Sigmoid colon (tissue), 7 donors: ENCODE data around the gene NTNG2. TPM values are rescaled to one million over a fixed set of nuclear protein-coding genes. Genes with fewer than 3 reads are reported as not detected.

ENCODE experiments used
- DNase-seq: peaks from one replicate; pipeline ENCODE4 v3.0.0-alpha.2; 2019
- H3K27ac ChIP-seq, 4 donors: fragments of 200-600 bp; sonication (generic); one replicate each; pipeline ENCODE4 v1.5.1; 2016 to 2019; ENCODE audit warnings: mild to moderate bottlenecking in 1 of 4
- H3K27me3 ChIP-seq, 3 donors: fragments of 200-600 bp; sonication (generic); one replicate each; pipeline ENCODE4 v1.5.1; 2019; ENCODE audit warnings: mild to moderate bottlenecking in 1 of 3
- H3K36me3 ChIP-seq, 4 donors: fragments of 200-600 bp; sonication (generic); one replicate each; pipeline ENCODE4 v1.5.1; 2016 to 2019
- H3K4me1 ChIP-seq, 4 donors: fragments of 200-600 bp; sonication (generic); one replicate each; pipeline ENCODE4 v1.5.1; 2017 to 2019
- H3K4me3 ChIP-seq, 4 donors: fragments of 200-600 bp; sonication (generic); one replicate each; pipeline ENCODE4 v1.5.1; 2017 to 2019; ENCODE audit warnings: mild to moderate bottlenecking in 2 of 4, moderate library complexity in 1 of 4
- H3K9me3 ChIP-seq, 4 donors: fragments of 200-600 bp in 3 of 4; sonication (generic) in 3 of 4; one replicate each; pipeline versions ENCODE4 v1.5.1 to v1.6.1; 2013 to 2019
- EP300 ChIP-seq, 4 donors: sonication (generic); formaldehyde crosslinking; IDR thresholded peaks; one replicate each; pipeline ENCODE4 v1.6.1; 2017; ENCODE audit warnings: antibody characterized with exemption in 4 of 4
- POLR2A ChIP-seq, 2 donors: fragments of 450-650 bp; IDR thresholded peaks; one replicate each; pipeline ENCODE4 v1.6.1; 2016; ENCODE audit warnings: antibody characterized with exemption in 2 of 2, mild to moderate bottlenecking in 2 of 2, moderate library complexity in 2 of 2
- POLR2AphosphoS5 ChIP-seq, 4 donors: sonication (generic); formaldehyde crosslinking; IDR thresholded peaks; one replicate each; pipeline ENCODE4 v1.6.1; 2017; ENCODE audit warnings: antibody characterized with exemption in 4 of 4
- WGBS, 2 donors: extraction: QIAGEN DNeasy Blood & Tissue Kit; methylation state at CpG; one replicate each; pipeline ENCODE4 v1.1.7; 2013; 5-methylcytosine and 5-hydroxymethylcytosine counted together
- intact Hi-C: fragments of 100-400 bp; cut with DNase I; formaldehyde crosslinking; loops from one replicate; pipeline ENCODE4 v1.15.1; 2023
- polyA plus RNA-seq, 3 donors: library from polyadenylated mRNA; stranded (reverse); fragments of 200-250 nt; gene quantifications; one replicate each; pipeline ENCODE4 v1.2.3, GENCODE V29; 2013
- total RNA-seq, 4 donors: library from RNA; depleted of rRNA; stranded (reverse); fragments of >200 nt; gene quantifications; one replicate each; pipeline ENCODE4 v1.1.0, GENCODE V29; 2016
- TF ChIP-seq, protein P1 (sequence below), 4 experiments: fragments of 450-650 bp in 3 of 4; fragments of 200-600 bp in 1 of 4; IDR thresholded peaks; one replicate each; pipeline ENCODE4 v1.5.1; 2016 to 2019; ENCODE audit warnings: antibody characterized with exemption in 4 of 4, mild to moderate bottlenecking in 3 of 4, moderate library complexity in 2 of 4
- donor health status: healthy with polysubstance abuse.
- donor health status: Bipolar disorder and iron deficiency.
- donor health status: healthy.

The NTNG2 gene
- total and polyA plus RNA-seq, 7 donors: 0.28 to 12.0 (median 0.55) TPM; not detected in 1

- intact Hi-C loops: no loop called here
- WGBS, 2 donors: 11 to 17% methylated on average over 45 of the region's 45 CpGs
- TF ChIP-seq POLR2A (IDR thresholded peaks at IDR 0.05): no peak
- no peak for TF ChIP-seq POLR2AphosphoS5 (IDR thresholded peaks at IDR 0.05)
- TF ChIP-seq, protein P1, sequence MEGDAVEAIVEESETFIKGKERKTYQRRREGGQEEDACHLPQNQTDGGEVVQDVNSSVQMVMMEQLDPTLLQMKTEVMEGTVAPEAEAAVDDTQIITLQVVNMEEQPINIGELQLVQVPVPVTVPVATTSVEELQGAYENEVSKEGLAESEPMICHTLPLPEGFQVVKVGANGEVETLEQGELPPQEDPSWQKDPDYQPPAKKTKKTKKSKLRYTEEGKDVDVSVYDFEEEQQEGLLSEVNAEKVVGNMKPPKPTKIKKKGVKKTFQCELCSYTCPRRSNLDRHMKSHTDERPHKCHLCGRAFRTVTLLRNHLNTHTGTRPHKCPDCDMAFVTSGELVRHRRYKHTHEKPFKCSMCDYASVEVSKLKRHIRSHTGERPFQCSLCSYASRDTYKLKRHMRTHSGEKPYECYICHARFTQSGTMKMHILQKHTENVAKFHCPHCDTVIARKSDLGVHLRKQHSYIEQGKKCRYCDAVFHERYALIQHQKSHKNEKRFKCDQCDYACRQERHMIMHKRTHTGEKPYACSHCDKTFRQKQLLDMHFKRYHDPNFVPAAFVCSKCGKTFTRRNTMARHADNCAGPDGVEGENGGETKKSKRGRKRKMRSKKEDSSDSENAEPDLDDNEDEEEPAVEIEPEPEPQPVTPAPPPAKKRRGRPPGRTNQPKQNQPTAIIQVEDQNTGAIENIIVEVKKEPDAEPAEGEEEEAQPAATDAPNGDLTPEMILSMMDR (IDR thresholded peaks at IDR 0.05): no peak
- no peak for TF ChIP-seq EP300 (IDR thresholded peaks at IDR 0.05)
- H3K9me3 ChIP-seq: no peaks in the 10 kb centered on the region
- no peak for DNase-seq
- peaks cover 33 to 99% (median 94%) of the 10 kb centered on the region in 3 donors for H3K27me3 ChIP-seq
- peaks cover 0 to 35% (median 29%) of the 10 kb centered on the region in 4 donors for H3K4me1 ChIP-seq
- H3K27ac ChIP-seq: peak overlapping the region in 1 of 4 donors; percentile 20
- peak overlapping the region in 1 of 4 donors; percentile 72 for H3K4me3 ChIP-seq
- no peaks in the 10 kb centered on the region for H3K36me3 ChIP-seq
Observed at GRCh38 chr9:132163876-132164603, 2.2 kb downstream of the NTNG2 start.

DNA sequence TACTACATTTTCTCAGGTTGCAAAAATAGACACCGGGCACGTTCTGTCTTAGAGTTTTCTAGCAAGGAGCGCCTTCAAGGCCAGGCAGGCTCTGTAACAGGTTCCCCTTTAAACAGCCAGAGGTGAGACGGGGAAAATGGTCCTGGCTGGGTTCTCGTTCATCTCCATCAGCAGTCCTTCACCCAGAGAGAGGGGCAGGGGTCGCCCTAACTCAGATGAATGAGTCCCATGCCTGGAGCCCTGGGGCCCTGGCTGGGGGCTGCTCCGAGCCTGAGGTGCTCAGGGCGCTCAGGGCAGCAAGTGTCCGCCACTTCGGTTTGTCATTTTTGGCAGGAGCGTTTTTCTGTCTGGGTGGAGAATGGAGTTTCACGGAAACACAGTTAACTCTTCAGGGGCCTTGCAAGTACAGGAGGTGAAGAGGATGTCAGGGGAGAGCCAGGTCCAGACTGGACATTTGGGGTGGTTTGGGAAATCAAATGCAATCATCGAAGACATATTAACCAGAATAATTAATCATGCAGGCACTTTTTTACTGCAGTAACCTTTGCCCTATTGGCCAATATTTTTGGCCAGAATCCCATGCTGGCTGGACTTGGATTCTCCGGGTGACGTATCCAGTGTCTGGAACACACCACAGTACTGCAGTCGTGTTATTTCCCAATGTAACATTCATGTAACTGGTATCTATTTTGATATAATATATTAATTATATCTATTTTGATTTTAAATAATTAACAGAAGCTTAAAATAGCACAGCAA, 2.9 kb downstream of the NTNG2 start:
- TF ChIP-seq, protein P1 (IDR thresholded peaks at IDR 0.05): no peak
- peak in 1 of 4 donors; percentile 26 for TF ChIP-seq POLR2AphosphoS5 (IDR thresholded peaks at IDR 0.05)
- intact Hi-C loops: no loop called here
- Histone ChIP-seq H3K27ac (no peak overlapping the region), H3K36me3 (no peaks in the 10 kb centered on the region), H3K27me3 (peaks cover 33 to 99% (median 88%) of the 10 kb centered on the region in 3 donors), H3K4me1 (peaks cover 0 to 35% (median 29%) of the 10 kb centered on the region in 4 donors), H3K4me3 (no peak overlapping the region), H3K9me3 (no peaks in the 10 kb centered on the region)
- WGBS, 2 donors: 15 to 27% methylated on average over 16 of the region's 16 CpGs
- DNase-seq: no peak

DNA sequence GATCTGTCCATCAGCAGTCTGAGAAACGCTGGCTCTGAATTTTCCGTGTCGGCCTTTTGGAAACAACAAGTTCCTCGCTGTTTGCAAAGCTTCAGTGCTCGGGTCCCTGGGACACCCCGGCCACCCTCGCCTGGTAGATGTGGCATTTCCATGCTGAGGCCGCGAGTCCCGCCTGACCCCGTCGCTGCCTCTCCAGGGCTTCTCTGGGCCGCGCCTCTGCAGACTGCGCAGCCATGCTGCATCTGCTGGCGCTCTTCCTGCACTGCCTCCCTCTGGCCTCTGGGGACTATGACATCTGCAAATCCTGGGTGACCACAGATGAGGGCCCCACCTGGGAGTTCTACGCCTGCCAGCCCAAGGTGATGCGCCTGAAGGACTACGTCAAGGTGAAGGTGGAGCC, 4.7 kb downstream of the NTNG2 start:
- Histone ChIP-seq H3K9me3 (no peaks in the 10 kb centered on the region), H3K36me3 (no peaks in the 10 kb centered on the region), H3K27me3 (peaks cover 25 to 84% (median 78%) of the 10 kb centered on the region in 3 donors), H3K27ac (no peak overlapping the region), H3K4me1 (peaks cover 0 to 25% (median 21%) of the 10 kb centered on the region in 4 donors), H3K4me3 (no peak overlapping the region)
- no peak for DNase-seq
- 49 to 56% methylated on average over 19 of the region's 19 CpGs for WGBS, 2 donors
- TF ChIP-seq EP300 (IDR thresholded peaks at IDR 0.05) (no peak), POLR2AphosphoS5 (IDR thresholded peaks at IDR 0.05) (no peak), POLR2A (IDR thresholded peaks at IDR 0.05) (no peak)
- TF ChIP-seq, protein P1 (IDR thresholded peaks at IDR 0.05): no peak
- intact Hi-C loops: no loop called here

GRCh38 chr9:132167192-132167591, 5.3 kb downstream of the NTNG2 start:
- Histone ChIP-seq H3K9me3 (no peaks in the 10 kb centered on the region), H3K27ac (no peak overlapping the region), H3K36me3 (no peaks in the 10 kb centered on the region), H3K27me3 (peaks cover 24 to 79% (median 74%) of the 10 kb centered on the region in 3 donors), H3K4me1 (peaks cover 0 to 24% (median 20%) of the 10 kb centered on the region in 4 donors), H3K4me3 (no peak overlapping the region)
- 63 to 66% methylated on average over 7 of the region's 7 CpGs for WGBS, 2 donors
- intact Hi-C loops: no loop called here
- no peak for DNase-seq
- TF ChIP-seq EP300 (IDR thresholded peaks at IDR 0.05) (no peak), POLR2AphosphoS5 (IDR thresholded peaks at IDR 0.05) (no peak), POLR2A (IDR thresholded peaks at IDR 0.05) (no peak)
- TF ChIP-seq, protein P1 (IDR thresholded peaks at IDR 0.05): no peak
